Stimulated activated naive CD8-positive, alpha-beta T cell treated with anti-CD3 and anti-CD28 coated beads, Interleukin-15, amount 100 ng/mL, for 72 hours (primary cell): Measurements from ENCODE around the gene SRPRA.
A peak's percentile ranks its signal among the peaks of the same experiment; 100 is the strongest.
"Not testable (repeated sequence)": the region's sequence is repeated elsewhere in the genome, so short reads cannot be mapped to it uniquely, and the experiment has no call there.

Experiments
- ATAC-seq: fragments of 150-1000 bp; cut with Tn5 transposase; 2 replicates; pipeline ENCODE4 v1.10.0; 2021; ENCODE audit warnings: mild to moderate bottlenecking, moderate library complexity
- DNase-seq, 2 donors: peaks; one replicate each; pipeline ENCODE4 v3.0.0; 2021 to 2022
- H3K27ac Mint-ChIP-seq, 2 donors: one replicate each; pipeline ENCODE4 v1.8.0; 2022; ENCODE audit warnings: mild to moderate bottlenecking in 2 of 2, mixed read lengths in 2 of 2, moderate library complexity in 2 of 2
- H3K27me3 Mint-ChIP-seq: one replicate; pipeline ENCODE4 v1.8.0; 2022; ENCODE audit warnings: mixed read lengths
- H3K4me1 Mint-ChIP-seq: one replicate; pipeline ENCODE4 v1.8.0; 2022; ENCODE audit warnings: mild to moderate bottlenecking, mixed read lengths
- H3K4me3 Mint-ChIP-seq, 2 donors: one replicate each; pipeline ENCODE4 v1.8.0; 2022; ENCODE audit warnings: mild to moderate bottlenecking in 2 of 2, mixed read lengths in 2 of 2, moderate library complexity in 1 of 2
- H3K9me3 Mint-ChIP-seq, 2 donors: one replicate each; pipeline ENCODE4 v1.8.0; 2022; ENCODE audit warnings: mixed read lengths in 2 of 2

SRPRA gene, protein sequence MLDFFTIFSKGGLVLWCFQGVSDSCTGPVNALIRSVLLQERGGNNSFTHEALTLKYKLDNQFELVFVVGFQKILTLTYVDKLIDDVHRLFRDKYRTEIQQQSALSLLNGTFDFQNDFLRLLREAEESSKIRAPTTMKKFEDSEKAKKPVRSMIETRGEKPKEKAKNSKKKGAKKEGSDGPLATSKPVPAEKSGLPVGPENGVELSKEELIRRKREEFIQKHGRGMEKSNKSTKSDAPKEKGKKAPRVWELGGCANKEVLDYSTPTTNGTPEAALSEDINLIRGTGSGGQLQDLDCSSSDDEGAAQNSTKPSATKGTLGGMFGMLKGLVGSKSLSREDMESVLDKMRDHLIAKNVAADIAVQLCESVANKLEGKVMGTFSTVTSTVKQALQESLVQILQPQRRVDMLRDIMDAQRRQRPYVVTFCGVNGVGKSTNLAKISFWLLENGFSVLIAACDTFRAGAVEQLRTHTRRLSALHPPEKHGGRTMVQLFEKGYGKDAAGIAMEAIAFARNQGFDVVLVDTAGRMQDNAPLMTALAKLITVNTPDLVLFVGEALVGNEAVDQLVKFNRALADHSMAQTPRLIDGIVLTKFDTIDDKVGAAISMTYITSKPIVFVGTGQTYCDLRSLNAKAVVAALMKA

DNA sequence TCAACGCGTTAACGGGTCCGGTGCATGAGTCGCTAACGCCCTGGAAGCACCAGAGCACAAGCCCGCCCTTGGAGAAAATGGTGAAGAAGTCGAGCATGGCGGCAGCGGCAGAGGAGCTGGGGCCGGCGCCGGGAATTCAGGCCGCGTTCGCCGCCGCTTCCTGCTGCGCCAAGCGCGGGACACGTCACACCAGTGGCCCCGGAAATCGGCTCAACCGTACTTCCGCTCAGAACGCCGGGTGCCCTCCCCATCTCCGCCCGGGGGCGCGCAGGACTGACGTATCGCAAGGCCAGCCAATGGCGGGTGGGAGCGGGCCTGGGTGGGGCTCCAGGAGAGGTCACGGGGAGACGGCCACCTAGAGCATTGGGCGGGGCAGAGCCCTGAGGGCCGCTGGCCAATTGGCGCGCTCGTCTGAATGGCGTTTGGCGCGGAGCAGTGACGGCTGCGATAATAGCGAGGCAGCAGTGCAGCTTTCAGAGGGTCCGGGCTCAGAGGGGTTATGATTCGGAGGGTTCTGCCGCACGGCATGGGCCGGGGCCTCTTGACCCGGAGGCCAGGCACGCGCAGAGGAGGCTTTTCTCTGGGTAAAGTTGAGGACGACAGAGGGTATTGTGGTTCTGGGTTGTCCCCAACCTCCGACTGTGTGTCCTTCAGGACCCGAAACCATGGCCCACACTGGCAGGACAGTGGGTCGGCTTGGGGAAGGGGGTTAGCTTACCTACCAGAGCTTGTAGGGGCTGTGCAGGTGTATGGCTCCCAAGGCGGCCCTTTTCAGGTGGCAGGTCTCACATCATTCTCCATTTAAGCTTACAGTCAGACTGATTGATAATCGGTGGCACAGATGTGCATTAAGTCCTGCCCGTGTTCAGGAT lies at the start of gene SRPRA, which contains the start of gene FOXRED1:
TSS of gene SRPRA (minus strand) at position 188 of the 872 bp plus-strand sequence. CDS start at position 97, 91 bp downstream.
TSS of gene FOXRED1 (plus strand) at position 447 of the 872 bp plus-strand sequence. CDS start at position 500, 53 bp downstream.
- Mint-ChIP-seq H3K4me3 (peak within 1 kb of the TSS; percentile 98 to 99), H3K27me3 (no peaks in the 10 kb centered on the region), H3K27ac (peak within 1 kb of the TSS; percentile 99), H3K9me3 (no peaks in the 10 kb centered on the region), H3K4me1 (peaks cover 52% of the 10 kb centered on the region)
- DNase-seq (peak; percentile 99 to 100), ATAC-seq (peak; percentile 99)

DNA sequence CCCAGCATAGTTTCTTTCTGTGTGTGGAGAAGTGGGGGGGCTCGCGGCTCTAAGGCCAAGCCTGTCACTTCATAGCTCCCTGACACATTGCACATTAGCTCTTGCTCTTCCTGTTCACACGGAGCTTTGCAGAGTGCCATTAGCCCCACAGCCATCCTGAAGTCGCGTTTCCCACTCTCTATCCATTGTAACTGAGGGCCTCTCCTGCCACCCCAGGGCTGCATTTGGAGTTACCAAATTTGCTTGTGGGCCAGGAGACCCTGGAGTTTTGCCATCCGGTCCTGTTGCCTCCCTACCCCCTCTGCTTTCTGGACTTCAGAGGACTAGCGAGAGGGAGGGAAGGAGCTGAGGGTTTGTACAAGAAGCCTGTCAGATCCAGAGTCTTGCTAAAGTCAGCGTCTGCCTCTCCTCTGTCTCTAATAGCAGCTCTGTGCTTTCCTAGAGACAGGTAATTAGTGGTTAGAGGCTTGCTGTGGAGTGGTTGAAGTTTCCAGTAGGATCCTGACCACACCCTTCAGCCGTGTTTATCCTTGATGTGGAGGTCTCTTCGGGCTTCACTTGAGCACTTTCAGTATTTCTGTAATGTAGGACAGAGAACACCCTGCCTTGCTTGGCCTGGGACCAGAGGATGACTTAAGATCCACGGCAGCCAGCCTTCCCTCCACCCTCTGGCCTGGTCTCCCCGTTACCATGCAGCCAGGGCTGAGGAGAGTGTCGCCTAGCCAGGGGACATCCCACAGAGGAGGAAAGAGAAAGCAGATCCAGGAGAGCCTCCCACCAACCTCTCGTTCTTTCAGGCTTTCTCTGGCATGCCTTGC lies 49.3 kb upstream of the SRPRA start:
- H3K9me3 Mint-ChIP-seq, result peaks cover 0 to 6% of the 10 kb centered on the region in 2 donors
- H3K27me3 Mint-ChIP-seq, result no peaks in the 10 kb centered on the region
- peak; percentile 16 to 47 for DNase-seq
- peak; percentile 83 for ATAC-seq
- H3K27ac Mint-ChIP-seq, result peak overlapping the region; percentile 86
- peak overlapping the region; percentile 66 to 89 for H3K4me3 Mint-ChIP-seq
- peaks cover 46% of the 10 kb centered on the region for H3K4me1 Mint-ChIP-seq

DNA sequence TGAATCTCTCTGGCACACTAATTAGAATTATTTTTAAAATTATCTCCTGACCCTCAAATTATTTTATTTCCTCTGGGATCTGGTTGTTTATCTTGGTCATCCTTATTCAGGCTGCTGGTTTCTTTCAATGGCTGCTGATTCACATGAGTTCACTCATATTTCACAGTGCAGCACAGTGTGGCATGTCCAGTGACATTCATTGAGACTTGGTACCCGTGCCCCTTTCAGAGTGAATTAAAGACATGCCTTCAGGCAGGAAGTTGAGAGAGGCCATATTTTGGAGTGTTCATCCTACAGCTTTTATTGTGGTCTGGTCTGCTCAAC lies 48.7 kb upstream of the SRPRA start:
- ATAC-seq (no peak), DNase-seq (no peak)
- H3K27ac Mint-ChIP-seq, result peak overlapping the region; percentile 86
- H3K4me1 Mint-ChIP-seq, result peaks cover 46% of the 10 kb centered on the region
- peaks cover 0 to 6% of the 10 kb centered on the region in 2 donors for H3K9me3 Mint-ChIP-seq
- no peaks in the 10 kb centered on the region for H3K27me3 Mint-ChIP-seq
- peak overlapping the region; percentile 66 to 89 for H3K4me3 Mint-ChIP-seq

DNA sequence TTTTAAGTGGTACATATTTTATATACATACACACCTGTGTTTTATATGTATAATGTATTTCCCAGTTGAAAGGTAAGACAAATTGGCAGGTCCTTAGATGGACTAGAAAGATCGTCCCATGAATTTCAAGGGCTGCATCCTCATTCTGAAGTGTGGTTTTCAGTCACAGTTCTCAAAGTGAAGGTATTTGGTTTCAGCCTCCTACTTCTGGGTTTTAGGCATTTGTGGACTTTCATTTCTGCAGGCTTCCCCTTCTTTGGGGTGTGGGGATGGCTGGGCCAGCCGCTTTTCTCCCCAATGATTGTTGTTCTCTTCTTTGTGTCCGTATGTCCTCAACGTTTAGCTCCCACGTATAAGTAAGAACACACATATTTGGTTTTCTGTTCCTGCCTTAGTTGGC lies 45.1 kb upstream of the SRPRA start:
- Mint-ChIP-seq H3K4me3 (no peak overlapping the region), H3K27ac (no peak overlapping the region), H3K9me3 (peaks cover 0 to 6% of the 10 kb centered on the region in 2 donors), H3K4me1 (peaks cover 26% of the 10 kb centered on the region), H3K27me3 (no peaks in the 10 kb centered on the region)
- ATAC-seq (no peak), DNase-seq (no peak)

DNA sequence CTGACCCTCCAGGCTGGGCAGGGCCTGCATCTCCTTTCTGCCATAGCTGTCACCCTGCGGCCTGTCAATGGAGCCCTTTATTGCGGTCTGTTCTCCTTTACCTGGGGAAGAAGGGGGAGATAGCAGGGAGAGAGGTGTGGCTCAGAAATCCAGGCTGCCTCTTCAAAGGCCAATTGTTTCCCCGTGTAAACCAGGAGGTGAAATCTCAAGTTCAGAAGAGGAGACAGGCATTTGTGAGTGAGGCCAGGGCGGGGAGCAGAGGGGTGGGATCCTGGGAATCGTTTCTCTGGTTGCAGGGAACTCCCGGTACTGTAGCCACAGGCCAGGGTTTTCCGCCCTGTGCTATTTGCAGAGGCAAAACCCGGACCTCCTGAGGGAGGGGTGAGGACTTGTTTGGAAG lies 44.3 kb upstream of the SRPRA start:
- DNase-seq, result no peak
- Mint-ChIP-seq H3K27me3 (no peaks in the 10 kb centered on the region), H3K4me1 (peaks cover 19% of the 10 kb centered on the region), H3K27ac (no peak overlapping the region), H3K9me3 (peaks cover 0 to 6% of the 10 kb centered on the region in 2 donors), H3K4me3 (no peak overlapping the region)
- ATAC-seq, result no peak

DNA sequence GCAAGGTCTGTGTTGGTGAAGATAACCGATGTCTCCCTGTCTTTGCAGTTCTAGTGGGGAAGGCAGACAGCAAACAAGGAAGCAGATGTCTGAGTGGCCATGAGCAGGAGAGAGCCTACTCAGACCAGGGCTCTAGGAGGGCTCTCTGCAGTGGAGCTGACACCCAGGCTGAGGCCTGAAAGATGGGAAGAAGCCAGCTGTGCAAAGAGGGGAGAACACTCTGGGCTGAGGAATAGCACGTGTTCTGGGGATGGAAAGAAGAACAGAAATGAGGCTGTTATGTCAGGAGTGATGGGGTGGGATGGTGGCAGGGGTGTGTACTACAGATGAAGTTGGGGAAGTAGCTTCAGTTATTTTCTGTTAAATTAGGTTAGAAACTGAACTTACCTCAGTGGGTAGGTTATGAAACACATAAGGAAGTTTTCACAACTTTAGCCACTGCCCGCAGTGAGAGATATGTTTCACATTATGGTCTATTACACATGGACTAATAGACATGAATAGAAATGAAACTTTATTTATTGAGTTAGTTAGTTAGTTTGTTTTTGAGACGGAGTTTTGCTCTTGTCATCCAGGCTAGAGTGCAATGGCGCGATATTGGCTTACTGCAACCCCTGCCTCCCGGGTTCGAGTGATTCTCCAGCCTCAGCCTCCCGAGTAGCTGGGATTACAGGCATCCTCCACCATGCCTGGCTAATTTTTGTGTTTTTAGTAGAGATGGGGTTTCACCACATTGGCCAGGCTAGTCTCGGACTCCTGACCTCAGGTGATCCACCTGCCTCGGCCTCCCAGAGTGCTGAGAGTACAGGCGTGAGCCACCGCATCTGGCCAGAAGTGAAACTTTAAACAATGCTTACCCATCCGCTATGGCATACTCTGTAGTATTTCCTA lies 43.0 kb upstream of the SRPRA start:
- DNase-seq, result no peak

DNA sequence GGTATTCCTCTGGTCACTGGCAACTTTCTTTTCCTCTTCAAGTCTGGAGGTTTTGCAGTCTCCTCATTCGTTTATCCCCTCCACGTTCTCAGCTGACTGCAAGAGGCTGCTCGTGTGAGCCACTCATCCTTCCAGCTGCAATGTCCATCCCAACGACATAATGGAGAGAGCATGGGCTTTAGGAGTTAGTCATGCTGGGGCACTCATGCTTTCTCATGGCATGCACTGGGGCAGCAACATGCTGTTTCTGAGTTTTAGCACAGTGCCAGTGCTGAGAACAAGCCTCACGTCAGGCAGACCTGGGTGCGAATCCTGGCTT lies 42.3 kb upstream of the SRPRA start:
- peaks cover 19% of the 10 kb centered on the region for H3K4me1 Mint-ChIP-seq
- ATAC-seq (no peak), DNase-seq (no peak)
- peaks cover 0 to under 1% of the 10 kb centered on the region in 2 donors for H3K9me3 Mint-ChIP-seq
- H3K27ac Mint-ChIP-seq, result no peak overlapping the region
- no peaks in the 10 kb centered on the region for H3K27me3 Mint-ChIP-seq
- no peak overlapping the region for H3K4me3 Mint-ChIP-seq

More for the DNA sequence above, 43.0 kb upstream of the SRPRA start:
- H3K4me3 Mint-ChIP-seq, result no peak overlapping the region
- no peaks in the 10 kb centered on the region for H3K27me3 Mint-ChIP-seq
- H3K9me3 Mint-ChIP-seq, result peaks cover 0 to 6% of the 10 kb centered on the region in 2 donors
- peak overlapping the region in 1 of 2 donors; percentile 70 for H3K27ac Mint-ChIP-seq
- no peak for ATAC-seq
- peaks cover 19% of the 10 kb centered on the region for H3K4me1 Mint-ChIP-seq

DNA sequence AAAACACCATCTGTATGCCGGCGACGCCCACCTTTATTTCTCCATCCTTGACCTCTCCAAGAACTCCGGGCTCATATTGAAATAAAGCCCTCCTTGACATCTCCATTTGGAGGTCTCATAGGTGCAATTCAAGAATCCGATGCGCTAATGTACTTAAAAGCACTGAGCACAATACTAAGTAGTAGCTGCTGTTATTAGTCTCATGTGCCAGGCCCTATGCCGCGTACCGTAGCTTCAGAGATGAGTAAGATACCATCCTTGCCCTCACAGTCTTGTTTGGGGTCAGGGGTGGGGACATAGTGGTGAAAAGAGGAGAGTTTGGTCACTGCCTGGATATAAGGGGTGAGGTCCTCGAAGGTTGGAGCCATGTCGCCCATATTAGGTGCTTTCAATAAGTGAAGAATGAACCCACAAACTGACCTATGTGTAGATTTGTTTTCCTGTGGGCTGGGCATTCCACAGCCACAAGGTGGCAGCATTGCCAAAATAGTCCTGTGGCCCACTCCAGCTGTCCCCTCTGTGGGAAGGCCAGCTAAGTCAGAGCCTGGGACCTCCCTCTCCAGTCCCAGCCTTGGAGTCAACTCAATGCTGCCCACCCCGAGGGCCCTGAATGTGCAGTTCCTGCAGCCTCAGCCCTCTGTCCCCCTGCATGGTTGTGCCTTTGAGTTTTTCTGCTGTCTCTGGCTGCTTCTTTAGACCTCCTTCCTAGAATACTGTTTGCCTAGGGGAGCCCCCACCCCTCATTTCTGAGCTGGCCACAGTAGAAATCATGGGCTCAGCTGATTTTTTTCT lies 41.7 kb upstream of the SRPRA start:
- peak; percentile 54 to 57 for DNase-seq
- H3K4me1 Mint-ChIP-seq, result peaks cover 24% of the 10 kb centered on the region
- H3K9me3 Mint-ChIP-seq, result no peaks in the 10 kb centered on the region
- no peak overlapping the region for H3K27ac Mint-ChIP-seq
- H3K27me3 Mint-ChIP-seq, result no peaks in the 10 kb centered on the region
- H3K4me3 Mint-ChIP-seq, result no peak overlapping the region
- peak; percentile 80 for ATAC-seq

DNA sequence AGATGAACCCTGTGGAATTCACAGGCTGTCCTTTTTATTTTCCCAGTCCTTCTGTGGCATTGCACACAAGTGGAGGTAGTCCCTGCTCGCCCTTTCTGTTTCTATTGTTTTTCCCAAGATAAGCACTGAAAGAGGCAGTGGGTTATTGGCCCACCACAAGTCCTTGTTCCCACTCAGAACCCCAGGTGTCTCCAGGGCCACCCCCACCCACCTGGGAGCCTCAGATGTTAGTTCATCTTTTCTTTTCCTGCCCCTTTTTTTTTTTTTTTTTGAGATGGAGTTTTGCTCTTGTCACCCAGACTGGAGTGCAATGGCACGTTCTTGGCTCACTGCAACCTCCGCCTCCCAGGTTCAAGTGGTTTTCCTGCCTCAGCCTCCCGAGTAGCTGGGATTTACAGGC lies 40.1 kb upstream of the SRPRA start:
- not testable (repeated sequence) for H3K27me3 Mint-ChIP-seq, H3K27ac Mint-ChIP-seq, ATAC-seq, DNase-seq, H3K4me3 Mint-ChIP-seq, H3K9me3 Mint-ChIP-seq
- H3K4me1 Mint-ChIP-seq, result peaks cover 33% of the 10 kb centered on the region

DNA sequence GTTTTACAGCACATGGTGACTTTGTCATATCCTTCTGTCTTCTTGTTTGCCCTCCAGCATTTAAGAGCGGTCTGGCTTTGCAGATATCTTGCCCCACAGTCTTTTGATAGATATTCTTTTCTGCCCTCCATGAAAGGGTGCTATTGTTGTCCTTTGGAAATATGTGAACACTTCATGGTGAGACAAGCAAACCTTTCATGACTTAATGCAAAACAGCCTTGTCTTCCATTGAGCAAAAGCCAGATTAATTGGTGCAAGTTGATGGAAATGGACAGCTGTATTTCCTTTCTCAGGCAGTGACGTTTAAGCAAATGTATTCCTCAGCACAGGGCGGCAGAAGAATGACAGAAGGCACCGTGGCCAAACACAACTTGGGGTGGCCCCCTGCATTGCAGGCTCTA lies 39.6 kb upstream of the SRPRA start:
- Mint-ChIP-seq H3K27ac (no peak overlapping the region), H3K27me3 (no peaks in the 10 kb centered on the region)

DNA sequence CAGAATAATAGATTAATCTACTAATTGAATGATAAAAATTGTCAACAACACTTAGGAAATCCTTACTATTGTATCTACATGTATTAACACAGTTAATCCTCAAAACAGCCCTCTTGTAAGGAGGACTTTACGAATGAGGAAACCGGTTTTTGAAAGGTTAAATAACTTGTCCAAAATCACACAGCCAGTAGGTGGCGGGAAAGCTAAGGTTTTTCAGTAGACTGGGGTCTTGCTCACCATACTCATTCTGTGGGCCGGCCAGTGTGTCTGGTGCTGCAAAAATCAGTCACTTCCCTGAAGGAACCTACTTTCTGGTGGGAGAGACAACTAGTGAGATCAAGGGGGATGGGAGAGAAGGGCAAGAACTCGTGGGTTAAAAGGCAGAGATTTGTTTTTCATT lies 39.0 kb upstream of the SRPRA start:
- Mint-ChIP-seq H3K27ac (no peak overlapping the region), H3K9me3 (no peaks in the 10 kb centered on the region), H3K4me3 (no peak overlapping the region), H3K4me1 (peaks cover 39% of the 10 kb centered on the region), H3K27me3 (no peaks in the 10 kb centered on the region)
- ATAC-seq (no peak), DNase-seq (peak in 1 of 2 donors; percentile 6)

More for the DNA sequence above, 39.6 kb upstream of the SRPRA start:
- no peak overlapping the region for H3K4me3 Mint-ChIP-seq
- no peaks in the 10 kb centered on the region for H3K9me3 Mint-ChIP-seq
- no peak for ATAC-seq
- no peak for DNase-seq
- peaks cover 33% of the 10 kb centered on the region for H3K4me1 Mint-ChIP-seq

DNA sequence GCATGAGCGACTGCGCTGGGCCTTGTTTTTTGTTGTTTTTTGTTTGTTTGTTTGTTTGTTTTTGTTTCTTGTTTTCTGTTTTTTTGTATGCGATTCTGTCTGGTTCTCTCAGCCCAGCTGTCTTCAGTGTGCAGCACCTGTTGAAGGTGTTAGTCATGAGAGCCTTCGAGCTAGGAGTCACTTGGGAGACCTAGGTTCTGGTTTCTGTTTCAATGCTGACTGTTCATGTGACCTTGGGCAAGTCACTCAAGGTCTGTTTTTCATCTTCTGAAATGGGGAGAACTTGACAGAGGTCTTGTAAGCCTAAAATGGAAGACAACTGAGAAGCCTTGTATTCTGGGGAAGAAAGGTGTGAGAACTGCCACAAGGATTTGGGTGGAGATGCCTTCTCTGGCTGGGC lies 37.0 kb upstream of the SRPRA start:
- H3K27me3 Mint-ChIP-seq, result no peaks in the 10 kb centered on the region
- ATAC-seq, result peak; percentile 60

DNA sequence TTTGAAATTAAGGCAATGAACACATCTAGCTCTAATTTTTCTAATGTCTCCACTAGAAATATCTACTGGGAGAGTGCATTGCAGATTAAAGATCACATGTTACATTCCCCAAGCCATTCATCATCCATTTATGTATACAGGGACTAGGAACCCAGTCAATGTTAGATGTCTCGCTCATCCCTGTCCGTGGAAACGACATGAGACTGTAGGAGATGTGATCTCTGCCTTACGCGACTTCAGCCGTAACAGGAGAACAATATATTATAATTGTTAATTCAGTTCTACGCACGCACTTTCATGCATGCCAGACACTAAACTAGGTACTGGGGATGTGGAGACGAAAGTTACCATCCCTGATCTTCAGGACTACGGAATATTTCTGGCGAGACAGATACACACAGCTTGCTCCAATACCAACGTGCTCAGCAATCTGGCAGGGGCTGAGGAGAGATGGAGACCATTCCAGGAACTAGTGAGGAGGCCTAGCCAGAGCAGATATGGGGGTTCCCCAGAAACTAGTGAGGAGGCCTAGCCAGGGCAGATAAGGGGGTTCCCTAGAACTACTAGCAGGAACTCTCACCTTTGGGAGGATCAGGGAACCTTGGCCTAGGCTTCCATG lies 35.9 kb upstream of the SRPRA start:
- Mint-ChIP-seq H3K9me3 (no peaks in the 10 kb centered on the region), H3K27ac (peak overlapping the region; percentile 99), H3K27me3 (no peaks in the 10 kb centered on the region), H3K4me3 (peak overlapping the region; percentile 97 to 99), H3K4me1 (peaks cover 43% of the 10 kb centered on the region)
- ATAC-seq (no peak), DNase-seq (no peak)

More for the DNA sequence above, 37.0 kb upstream of the SRPRA start:
- Mint-ChIP-seq H3K27ac (peak overlapping the region; percentile 52 to 86), H3K4me3 (peak overlapping the region; percentile 72 to 77), H3K4me1 (peaks cover 43% of the 10 kb centered on the region), H3K9me3 (no peaks in the 10 kb centered on the region)
- peak; percentile 15 to 41 for DNase-seq
